PC-9 (cell line): ENCODE measurements around the gene CNGA3. TPM values are rescaled to one million over a fixed set of nuclear protein-coding genes. Genes with fewer than 3 reads are reported as not detected.

Experiments
- BruUV-seq: library from RNA; stranded (reverse); fragments of 400-500 nt; replicated peaks from 2 replicates; lab custom pipeline; 2021; lab: Mats Ljungman, UMichigan
- CTCF ChIA-PET: fragments of 300-600 bp; sonication (Branson Sonifier 250); formaldehyde crosslinking; loops from one replicate; lab custom pipeline; 2022; ENCODE audit warnings: antibody characterized with exemption; lab: Charles Lee
- POLR2A ChIA-PET: fragments of 300-600 bp; sonication (Branson Sonifier 250); formaldehyde crosslinking; loops from one replicate; lab custom pipeline; 2022; ENCODE audit warnings: antibody characterized with exemption; ENCODE audit not compliant: unreplicated experiment; lab: Charles Lee
- DNase-seq, 2 experiments: peaks; one replicate each; pipeline versions ENCODE4 v3.0.0 to v3.0.0-alpha.2; 2015 to 2022; ENCODE audit warnings: mixed read lengths in 1 of 2
- H2AFZ ChIP-seq: fragments of 200-600 bp; sonication (generic); 2 replicates; pipeline ENCODE4 v1.8.1; 2017; ENCODE audit warnings: antibody characterized with exemption
- H3F3A ChIP-seq: fragments of 200-600 bp; sonication (generic); 2 replicates; pipeline ENCODE4 v1.8.1; 2017; ENCODE audit warnings: antibody characterized with exemption, mild to moderate bottlenecking, low read depth; ENCODE audit not compliant: insufficient read depth
- H3K27ac ChIP-seq: fragments of 200-600 bp; sonication (generic); 2 replicates; pipeline ENCODE4 v1.6.1; 2016; ENCODE audit warnings: mixed run types
- H3K27me3 ChIP-seq: fragments of 200-600 bp; sonication (generic); 2 replicates; pipeline ENCODE4 v1.6.1; 2016; ENCODE audit warnings: low read depth, mixed run types; ENCODE audit not compliant: insufficient read depth
- H3K36me3 ChIP-seq: fragments of 200-600 bp; sonication (generic); 2 replicates; pipeline ENCODE4 v1.6.1; 2016; ENCODE audit warnings: low read depth, mixed run types
- H3K4me1 ChIP-seq: fragments of 200-600 bp; sonication (generic); replicated peaks from 2 replicates; pipeline ENCODE4 v1.6.1; 2016; ENCODE audit warnings: mixed run types; ENCODE audit not compliant: insufficient read depth
- H3K4me2 ChIP-seq: fragments of 200-600 bp; sonication (generic); 2 replicates; pipeline ENCODE4 v1.6.1; 2017; ENCODE audit warnings: mixed run types
- H3K4me3 ChIP-seq: fragments of 200-600 bp; sonication (generic); 2 replicates; pipeline ENCODE4 v1.6.1; 2016; ENCODE audit warnings: mixed run types
- H3K79me2 ChIP-seq: fragments of 200-600 bp; sonication (generic); 2 replicates; pipeline ENCODE4 v1.6.1; 2017; ENCODE audit warnings: low read depth, mixed run types
- H3K9me2 ChIP-seq: fragments of 200-600 bp; sonication (generic); 2 replicates; pipeline ENCODE4 v1.8.1; 2017; ENCODE audit warnings: mild to moderate bottlenecking; ENCODE audit not compliant: insufficient read depth
- H3K9me3 ChIP-seq: fragments of 200-600 bp; sonication (generic); 2 replicates; pipeline ENCODE4 v1.8.1; 2016; ENCODE audit warnings: low read depth; ENCODE audit not compliant: insufficient read depth
- H4K20me1 ChIP-seq: fragments of 200-600 bp; sonication (generic); 2 replicates; pipeline ENCODE4 v1.8.1; 2017; ENCODE audit not compliant: insufficient read depth
- EZH2 ChIP-seq: fragments of 200-600 bp; sonication (generic); IDR thresholded peaks from 2 replicates; pipeline ENCODE4 v1.8.0; 2017; ENCODE audit warnings: antibody characterized with exemption, low read depth
- intact Hi-C: fragments of 100-400 bp; cut with micrococcal nuclease; formaldehyde crosslinking; loops from one replicate; pipeline ENCODE4 v1.10.0; 2022; ENCODE audit not compliant: unreplicated experiment
- total RNA-seq: library from RNA; stranded (reverse); gene quantifications from 2 replicates; pipeline ENCODE4 v1.2.3, GENCODE V29; 2021
- TF ChIP-seq, protein P1 (sequence below): fragments of 200-600 bp; sonication (generic); conservative IDR thresholded peaks from 2 replicates; pipeline ENCODE4 v1.6.1; 2017; ENCODE audit warnings: mixed run types, antibody characterized with exemption, mild to moderate bottlenecking, moderate library complexity

Gene CNGA3
- total RNA-seq, 1 experiment from 2014 or later = not detected

DNA sequence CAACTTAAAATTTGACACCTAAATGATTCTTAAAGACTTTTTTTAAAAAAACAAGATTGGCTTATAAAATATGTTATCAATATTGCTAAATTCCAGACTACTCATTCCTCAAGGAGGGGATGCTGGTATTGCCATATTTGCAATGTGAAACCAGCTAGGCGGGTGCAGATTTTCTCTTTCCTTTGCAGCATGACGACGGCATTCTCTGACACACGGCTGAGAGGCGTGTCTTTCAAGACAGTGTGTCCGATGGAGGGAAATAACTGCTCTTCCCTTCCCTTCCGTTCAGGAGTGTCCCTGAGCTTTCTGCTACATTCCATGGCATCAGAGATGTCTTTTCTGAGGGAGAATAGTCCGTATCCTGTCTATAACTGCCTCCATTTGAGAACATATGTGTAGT, 38.2 kb upstream of the CNGA3 start:
- BruUV-seq = no TSS peak
- CTCF ChIA-PET = no interaction called here
- H2AFZ ChIP-seq = peak overlapping the region; percentile 29; the same call in 1 of the 2 replicates
- peaks cover 93% of the 10 kb centered on the region for H3K27me3 ChIP-seq
- no peak overlapping the region for H3K27ac ChIP-seq
- POLR2A ChIA-PET = no interaction called here
- H3K4me1 ChIP-seq = no peaks in the 10 kb centered on the region
- H4K20me1 ChIP-seq = no peaks in the 10 kb centered on the region
- no peak overlapping the region for H3K4me3 ChIP-seq
- no peaks in the 10 kb centered on the region for H3K9me2 ChIP-seq
- no peaks in the 10 kb centered on the region for H3F3A ChIP-seq
- H3K36me3 ChIP-seq = no peaks in the 10 kb centered on the region
- peak overlapping the region; percentile 15; the same call in 1 of the 2 replicates for H3K4me2 ChIP-seq
- intact Hi-C loops = no loop called here
- H3K79me2 ChIP-seq = no peaks in the 10 kb centered on the region
- H3K9me3 ChIP-seq = no peaks in the 10 kb centered on the region
- DNase-seq = no peak
- no peak for TF ChIP-seq EZH2
- TF ChIP-seq, protein P1, sequence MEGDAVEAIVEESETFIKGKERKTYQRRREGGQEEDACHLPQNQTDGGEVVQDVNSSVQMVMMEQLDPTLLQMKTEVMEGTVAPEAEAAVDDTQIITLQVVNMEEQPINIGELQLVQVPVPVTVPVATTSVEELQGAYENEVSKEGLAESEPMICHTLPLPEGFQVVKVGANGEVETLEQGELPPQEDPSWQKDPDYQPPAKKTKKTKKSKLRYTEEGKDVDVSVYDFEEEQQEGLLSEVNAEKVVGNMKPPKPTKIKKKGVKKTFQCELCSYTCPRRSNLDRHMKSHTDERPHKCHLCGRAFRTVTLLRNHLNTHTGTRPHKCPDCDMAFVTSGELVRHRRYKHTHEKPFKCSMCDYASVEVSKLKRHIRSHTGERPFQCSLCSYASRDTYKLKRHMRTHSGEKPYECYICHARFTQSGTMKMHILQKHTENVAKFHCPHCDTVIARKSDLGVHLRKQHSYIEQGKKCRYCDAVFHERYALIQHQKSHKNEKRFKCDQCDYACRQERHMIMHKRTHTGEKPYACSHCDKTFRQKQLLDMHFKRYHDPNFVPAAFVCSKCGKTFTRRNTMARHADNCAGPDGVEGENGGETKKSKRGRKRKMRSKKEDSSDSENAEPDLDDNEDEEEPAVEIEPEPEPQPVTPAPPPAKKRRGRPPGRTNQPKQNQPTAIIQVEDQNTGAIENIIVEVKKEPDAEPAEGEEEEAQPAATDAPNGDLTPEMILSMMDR = no peak

DNA sequence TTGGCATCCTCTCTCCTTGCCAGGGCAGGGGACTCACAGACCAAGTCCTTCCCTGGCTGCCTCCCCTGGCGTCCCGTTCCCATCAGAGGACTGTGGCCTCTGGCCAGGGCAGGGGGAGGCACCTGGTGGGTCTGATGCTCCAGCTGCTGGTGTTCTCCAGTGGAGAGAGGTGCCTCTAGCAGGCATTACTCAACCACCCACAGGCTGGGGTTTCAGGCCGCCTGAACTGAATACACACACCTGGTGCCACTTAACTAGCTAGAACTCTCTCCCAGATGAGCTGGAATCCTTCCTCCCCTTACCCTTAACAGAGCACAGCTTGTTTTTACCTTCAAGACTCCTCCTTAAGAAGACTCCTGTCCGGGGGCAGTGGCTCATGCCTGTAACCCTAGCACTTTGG, 37.7 kb upstream of the CNGA3 start:
- H2AFZ ChIP-seq = peak overlapping the region; percentile 29; the same call in 1 of the 2 replicates
- BruUV-seq = no TSS peak
- CTCF ChIA-PET = no interaction called here

DNA sequence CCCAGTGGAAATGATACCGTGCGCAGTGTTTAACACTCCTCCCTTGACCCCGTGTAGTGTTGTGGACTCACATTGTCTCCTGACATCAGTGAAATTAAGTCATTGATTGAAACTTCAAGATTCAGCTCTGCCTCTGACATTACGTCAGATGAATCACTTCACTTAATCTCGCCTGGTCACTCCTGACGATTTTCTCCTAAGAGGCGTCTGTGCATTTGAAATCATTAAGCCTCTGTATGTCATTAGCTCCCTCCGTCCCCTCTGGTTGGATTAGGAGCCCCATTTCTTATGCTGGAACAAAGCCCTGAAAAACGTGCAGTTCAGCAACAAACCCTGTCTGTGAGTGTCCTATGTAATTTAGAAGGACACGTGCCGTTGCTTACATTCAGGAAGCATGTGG, 36.7 kb upstream of the CNGA3 start:
- POLR2A ChIA-PET = no interaction called here
- H2AFZ ChIP-seq = no peak overlapping the region
- TF ChIP-seq, protein P1 = no peak
- no peak for TF ChIP-seq EZH2
- H3K9me2 ChIP-seq = no peaks in the 10 kb centered on the region
- no TSS peak for BruUV-seq
- no peaks in the 10 kb centered on the region for H4K20me1 ChIP-seq
- no peak overlapping the region for H3K27ac ChIP-seq
- no peaks in the 10 kb centered on the region for H3K79me2 ChIP-seq
- DNase-seq = no peak
- CTCF ChIA-PET = no interaction called here
- H3F3A ChIP-seq = no peaks in the 10 kb centered on the region
- intact Hi-C loops = no loop called here
- no peaks in the 10 kb centered on the region for H3K4me1 ChIP-seq
- H3K27me3 ChIP-seq = peaks cover 80% of the 10 kb centered on the region
- H3K36me3 ChIP-seq = no peaks in the 10 kb centered on the region
- no peak overlapping the region for H3K4me3 ChIP-seq
- H3K9me3 ChIP-seq = no peaks in the 10 kb centered on the region
- no peak overlapping the region for H3K4me2 ChIP-seq

More for the DNA sequence above, 37.7 kb upstream of the CNGA3 start:
- no peak overlapping the region for H3K27ac ChIP-seq
- peak overlapping the region; percentile 15; the same call in 1 of the 2 replicates for H3K4me2 ChIP-seq
- H3K4me1 ChIP-seq = no peaks in the 10 kb centered on the region
- H3K9me3 ChIP-seq = no peaks in the 10 kb centered on the region
- H3K36me3 ChIP-seq = no peaks in the 10 kb centered on the region
- H3K27me3 ChIP-seq = peaks cover 91% of the 10 kb centered on the region
- no peaks in the 10 kb centered on the region for H4K20me1 ChIP-seq
- no peaks in the 10 kb centered on the region for H3K9me2 ChIP-seq
- intact Hi-C loops = no loop called here
- no peaks in the 10 kb centered on the region for H3K79me2 ChIP-seq
- no peak overlapping the region for H3K4me3 ChIP-seq
- DNase-seq = peak in 1 of 2 experiments; percentile 26
- no peaks in the 10 kb centered on the region for H3F3A ChIP-seq
- POLR2A ChIA-PET = no interaction called here
- no peak for TF ChIP-seq EZH2
- TF ChIP-seq, protein P1 = no peak
